ENCODE results near the gene RPL5. TPM values are rescaled to one million over a fixed set of nuclear protein-coding genes. Genes with fewer than 3 reads are reported as not detected.

Gene RPL5
- total and polyA plus RNA-seq, 9 of the 15 experiments (the other 6 are each of a cell fraction or from before 2014, with no cell fraction given): 1,467 to 4,252 (median 2,454) TPM

DNA sequence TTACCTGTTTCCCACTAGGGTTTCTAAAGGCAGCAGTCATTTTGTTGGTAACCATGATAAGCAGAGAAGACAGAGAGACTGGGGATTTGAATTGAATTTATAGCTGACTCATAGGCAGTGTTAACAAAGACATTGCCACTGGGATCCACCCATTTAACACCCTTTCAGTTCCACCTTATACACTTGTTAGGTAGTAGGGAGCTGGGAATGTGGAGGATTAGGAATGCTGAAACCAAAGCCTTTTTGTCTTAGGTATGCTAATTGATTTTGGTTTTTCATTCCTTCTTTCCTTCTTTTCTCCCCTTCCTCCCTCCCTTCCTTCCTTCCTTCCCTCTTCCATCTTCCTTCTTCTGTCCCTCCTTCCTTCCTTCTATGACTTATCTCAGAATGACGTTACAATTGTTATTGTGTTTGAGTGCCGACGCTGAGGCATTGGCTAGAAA lies 39.5 kb upstream of the RPL5 start (continued):
- no peak for TF ChIP-seq ASH1L (IDR thresholded peaks at IDR 0.05; ENCODE audit: borderline replicate concordance, low read depth, partially characterized antibody)
- no peak for TF ChIP-seq ZNF444 (CRISPR knock-in tag; IDR thresholded peaks at IDR 0.05)
- peak; percentile 88; the same call in 1 of the 2 replicates for TF ChIP-seq MTA1 (IDR thresholded peaks at IDR 0.05; ENCODE audit: borderline replicate concordance)
- peak; percentile 36; the same call in 1 of the 2 replicates for TF ChIP-seq PKNOX1 (IDR thresholded peaks at IDR 0.05)
- peak; percentile 96 for TF ChIP-seq PRDM10 (IDR thresholded peaks at IDR 0.05; ENCODE audit: partially characterized antibody)
- TF ChIP-seq ARNT (IDR thresholded peaks at IDR 0.05): peak in 1 of 2 experiments; percentile 76; a peak in 2 of 4 replicates
- no peak for TF ChIP-seq GMEB1 (CRISPR knock-in tag; IDR thresholded peaks at IDR 0.05)
- no peak for TF ChIP-seq RBM25 (IDR thresholded peaks at IDR 0.05; ENCODE audit: low read depth, low read length, severe bottlenecking)
- TF ChIP-seq SOX6 (IDR thresholded peaks at IDR 0.05): peak; percentile 88
- no peak for TF ChIP-seq FOXJ3 (CRISPR knock-in tag; IDR thresholded peaks at IDR 0.05)
- TF ChIP-seq, protein P1, sequence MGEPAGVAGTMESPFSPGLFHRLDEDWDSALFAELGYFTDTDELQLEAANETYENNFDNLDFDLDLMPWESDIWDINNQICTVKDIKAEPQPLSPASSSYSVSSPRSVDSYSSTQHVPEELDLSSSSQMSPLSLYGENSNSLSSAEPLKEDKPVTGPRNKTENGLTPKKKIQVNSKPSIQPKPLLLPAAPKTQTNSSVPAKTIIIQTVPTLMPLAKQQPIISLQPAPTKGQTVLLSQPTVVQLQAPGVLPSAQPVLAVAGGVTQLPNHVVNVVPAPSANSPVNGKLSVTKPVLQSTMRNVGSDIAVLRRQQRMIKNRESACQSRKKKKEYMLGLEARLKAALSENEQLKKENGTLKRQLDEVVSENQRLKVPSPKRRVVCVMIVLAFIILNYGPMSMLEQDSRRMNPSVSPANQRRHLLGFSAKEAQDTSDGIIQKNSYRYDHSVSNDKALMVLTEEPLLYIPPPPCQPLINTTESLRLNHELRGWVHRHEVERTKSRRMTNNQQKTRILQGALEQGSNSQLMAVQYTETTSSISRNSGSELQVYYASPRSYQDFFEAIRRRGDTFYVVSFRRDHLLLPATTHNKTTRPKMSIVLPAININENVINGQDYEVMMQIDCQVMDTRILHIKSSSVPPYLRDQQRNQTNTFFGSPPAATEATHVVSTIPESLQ (CRISPR knock-in tag; IDR thresholded peaks at IDR 0.05): no peak
- TF ChIP-seq ZBTB2 (IDR thresholded peaks at IDR 0.05): peak; percentile 74; the same call in 1 of the 2 replicates
- no peak for TF ChIP-seq RBM14 (IDR thresholded peaks at IDR 0.05; ENCODE audit: borderline replicate concordance, insufficient read depth, low read depth, low read length)
- TF ChIP-seq, protein P2, sequence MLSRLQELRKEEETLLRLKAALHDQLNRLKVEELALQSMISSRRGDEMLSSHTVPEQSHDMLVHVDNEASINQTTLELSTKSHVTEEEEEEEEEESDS (CRISPR knock-in tag; IDR thresholded peaks at IDR 0.05): no peak
- no peak for TF ChIP-seq MYC (IDR thresholded peaks at IDR 0.05; ENCODE audit: low read depth, low read length)
- no peak for TF ChIP-seq MYC (CRISPR knock-in tag; IDR thresholded peaks at IDR 0.05; ENCODE audit: borderline replicate concordance, low read depth)
- TF ChIP-seq CC2D1A (IDR thresholded peaks at IDR 0.05): peak; percentile 33; the same call in 1 of the 2 replicates
- no peak for TF ChIP-seq CGGBP1 (CRISPR knock-in tag; IDR thresholded peaks at IDR 0.05)

Data from K562 (cell line).